ENCODE data around the gene MLANA. TPM values are rescaled to one million over a fixed set of nuclear protein-coding genes. Genes with fewer than 3 reads are reported as not detected.

Gene MLANA
- total RNA-seq: not detected in 2 replicates
- polyA plus RNA-seq: 0.94 TPM in 1 of 2 replicates, not detected in the other

- H3K9me3 ChIP-seq (ENCODE audit: low read depth): no peaks in the 10 kb centered on the region
- H3K27ac ChIP-seq: no peak within 1 kb of the TSS
- H3K4me1 ChIP-seq (ENCODE audit: low read depth): no peaks in the 10 kb centered on the region
- no peak within 1 kb of the TSS for H3K4me3 ChIP-seq
- DNase-seq (ENCODE audit: low read depth in 1 of 2, low spot score in 1 of 2): no peak
- no peaks in the 10 kb centered on the region for H3K27me3 ChIP-seq
- H3K36me3 ChIP-seq: no peaks in the 10 kb centered on the region
- no peak for TF ChIP-seq CTCF (IDR thresholded peaks at IDR 0.05; ENCODE audit: low read depth, low read length)
Observed at GRCh38 chr9:5890641-5891040, at the start of gene MLANA. MLANA (plus strand) TSS chr9:5890889; CDS start chr9:5892475, 1,586 bp downstream.

GRCh38 chr9:5841771-5842573, 48.7 kb upstream of the MLANA start:
- no peak for TF ChIP-seq CTCF (IDR thresholded peaks at IDR 0.05; ENCODE audit: low read depth, low read length)
- no peaks in the 10 kb centered on the region for H3K9me3 ChIP-seq (ENCODE audit: low read depth)
- H3K4me1 ChIP-seq (ENCODE audit: low read depth): peaks cover 16% of the 10 kb centered on the region
- no peak for DNase-seq (ENCODE audit: low read depth in 1 of 2, low spot score in 1 of 2)
- H3K4me3 ChIP-seq: no peak overlapping the region
- no peaks in the 10 kb centered on the region for H3K27me3 ChIP-seq
- H3K27ac ChIP-seq: no peak overlapping the region
- H3K36me3 ChIP-seq: no peaks in the 10 kb centered on the region

GRCh38 chr9:5842929-5843793, 47.5 kb upstream of the MLANA start:
- Histone ChIP-seq H3K4me1 (ENCODE audit: low read depth) (peaks cover 16% of the 10 kb centered on the region), H3K27me3 (no peaks in the 10 kb centered on the region), H3K27ac (no peak overlapping the region), H3K4me3 (no peak overlapping the region), H3K36me3 (no peaks in the 10 kb centered on the region), H3K9me3 (ENCODE audit: low read depth) (no peaks in the 10 kb centered on the region)
- DNase-seq (ENCODE audit: low read depth in 1 of 2, low spot score in 1 of 2): no peak
- TF ChIP-seq CTCF (IDR thresholded peaks at IDR 0.05; ENCODE audit: low read depth, low read length): no peak

- Histone ChIP-seq H3K27ac (no peak overlapping the region), H3K9me3 (ENCODE audit: low read depth) (no peaks in the 10 kb centered on the region), H3K4me3 (no peak overlapping the region), H3K27me3 (no peaks in the 10 kb centered on the region), H3K4me1 (ENCODE audit: low read depth) (peaks cover 16% of the 10 kb centered on the region), H3K36me3 (no peaks in the 10 kb centered on the region)
- peak in 1 of 2 donors; percentile 58 for DNase-seq (ENCODE audit: low read depth in 1 of 2, low spot score in 1 of 2)
- TF ChIP-seq CTCF (IDR thresholded peaks at IDR 0.05; ENCODE audit: low read depth, low read length): no peak
Observed at GRCh38 chr9:5843794-5844471, 46.8 kb upstream of the MLANA start.

GRCh38 chr9:5845157-5845531, 45.5 kb upstream of the MLANA start:
- DNase-seq (ENCODE audit: low read depth in 1 of 2, low spot score in 1 of 2): no peak
- no peak for TF ChIP-seq CTCF (IDR thresholded peaks at IDR 0.05; ENCODE audit: low read depth, low read length)
- Histone ChIP-seq H3K4me1 (ENCODE audit: low read depth) (peaks cover 12% of the 10 kb centered on the region), H3K4me3 (no peak overlapping the region), H3K36me3 (no peaks in the 10 kb centered on the region), H3K9me3 (ENCODE audit: low read depth) (no peaks in the 10 kb centered on the region), H3K27me3 (no peaks in the 10 kb centered on the region), H3K27ac (no peak overlapping the region)
